Brain microvascular endothelial cell (primary cell): ENCODE results near the gene ATP1A4.

Experiments
- DNase-seq: peaks from one replicate; pipeline ENCODE4 v3.0.0-alpha.2; 2020
- H3K27ac ChIP-seq: fragments of 250-450 bp; sonication (Bioruptor Pico); 2 replicates; pipeline ENCODE4 v1.5.1; 2020; ENCODE audit warnings: mild to moderate bottlenecking, moderate library complexity
- H3K27me3 ChIP-seq: fragments of 250-450 bp; sonication (Bioruptor Pico); replicated peaks from 2 replicates; pipeline ENCODE4 v1.5.1; 2020; ENCODE audit warnings: mild to moderate bottlenecking
- H3K36me3 ChIP-seq: fragments of 250-450 bp; sonication (Bioruptor Pico); replicated peaks from 2 replicates; pipeline ENCODE4 v1.5.1; 2020; ENCODE audit warnings: mild to moderate bottlenecking
- H3K4me3 ChIP-seq: 2 replicates; pipeline ENCODE4 v1.5.1; 2011; ENCODE audit warnings: low read depth, mild to moderate bottlenecking, control low read depth, low read length, moderate library complexity
- CTCF ChIP-seq: IDR thresholded peaks from 2 replicates; pipeline ENCODE4 v1.5.1; 2011; ENCODE audit warnings: low read depth, mild to moderate bottlenecking, moderate library complexity, low read length, control low read depth, inconsistent platforms; ENCODE audit errors: missing control alignments
- in situ Hi-C: cut with HindIII; loops from 2 replicates; pipeline ENCODE4 v1.10.0; 2017; ENCODE audit warnings: low sequenced_read_pairs, low pct_ligation_motif_present

ATP1A4 gene

GRCh38 chr1:160151303-160151702 is at the start of gene ATP1A4:
Gene ATP1A4, plus strand, starts transcription at chr1:160151603. Its CDS starts 438 bp downstream, at chr1:160152041.
- in situ Hi-C loops: no loop called here
- DNase-seq: no peak
- no peak for TF ChIP-seq CTCF
- Histone ChIP-seq H3K27me3 (no peaks in the 10 kb centered on the region), H3K36me3 (no peaks in the 10 kb centered on the region), H3K27ac (no peak within 1 kb of the TSS), H3K4me3 (no peak within 1 kb of the TSS)

- Histone ChIP-seq H3K27me3 (peaks cover 3% of the 10 kb centered on the region), H3K27ac (no peak overlapping the region), H3K4me3 (no peak overlapping the region), H3K36me3 (no peaks in the 10 kb centered on the region)
- no peak for TF ChIP-seq CTCF
- in situ Hi-C loops: no loop called here
- no peak for DNase-seq
These were observed 49.5 kb upstream of the ATP1A4 start for GRCh38 chr1:160101717-160102522.

GRCh38 chr1:160103658-160104408 is 47.6 kb upstream of the ATP1A4 start:
- H3K27ac ChIP-seq: no peak overlapping the region
- no peaks in the 10 kb centered on the region for H3K36me3 ChIP-seq
- no peak for TF ChIP-seq CTCF
- no peak for DNase-seq
- H3K4me3 ChIP-seq: no peak overlapping the region
- in situ Hi-C loops: no loop called here
- H3K27me3 ChIP-seq: peaks cover 3% of the 10 kb centered on the region

GRCh38 chr1:160104486-160104885 is 46.9 kb upstream of the ATP1A4 start:
- in situ Hi-C loops: no loop called here
- DNase-seq: no peak
- no peak overlapping the region for H3K27ac ChIP-seq
- peaks cover 8% of the 10 kb centered on the region for H3K27me3 ChIP-seq
- TF ChIP-seq CTCF: no peak
- no peaks in the 10 kb centered on the region for H3K36me3 ChIP-seq
- H3K4me3 ChIP-seq: no peak overlapping the region

- Histone ChIP-seq H3K4me3 (no peak overlapping the region), H3K27ac (no peak overlapping the region), H3K27me3 (peaks cover 13% of the 10 kb centered on the region), H3K36me3 (no peaks in the 10 kb centered on the region)
- TF ChIP-seq CTCF: no peak
- in situ Hi-C loops: no loop called here
- no peak for DNase-seq
These were observed 46.2 kb upstream of the ATP1A4 start for GRCh38 chr1:160105155-160105554.
